SU-DHL-6 (cell line): ENCODE results near the gene CTNND2.

ENCODE experiments used
- H2AFZ ChIP-seq: fragments of 200-600 bp; sonication (generic); 2 replicates; pipeline ENCODE4 v1.6.1; 2014; ENCODE audit warnings: low read depth, mild to moderate bottlenecking, moderate library complexity, mixed read lengths, antibody characterized with exemption, low read length; ENCODE audit not compliant: severe bottlenecking
- H3F3A ChIP-seq: fragments of 200-600 bp; shearing (Covaris generic); 2 replicates; pipeline ENCODE4 v1.6.0; 2016; ENCODE audit warnings: antibody characterized with exemption, mild to moderate bottlenecking; ENCODE audit not compliant: insufficient read depth
- H3K27ac ChIP-seq: fragments of 200-600 bp; sonication (generic); 2 replicates; pipeline ENCODE4 v1.5.1; 2016; ENCODE audit warnings: low read depth, mild to moderate bottlenecking, low read length, moderate library complexity, mixed read lengths
- H3K27me3 ChIP-seq: fragments of 200-600 bp; sonication (generic), shearing (Covaris generic); 2 replicates; pipeline ENCODE4 v1.6.0; 2014; ENCODE audit warnings: mild to moderate bottlenecking, low read length
- H3K36me3 ChIP-seq: fragments of 200-600 bp; sonication (generic); 2 replicates; pipeline ENCODE4 v1.6.1; 2014; ENCODE audit warnings: mild to moderate bottlenecking, low read length, mixed read lengths
- H3K4me2 ChIP-seq: fragments of 300-600, 200-600 bp; shearing (Covaris generic), sonication (generic); 2 replicates; pipeline ENCODE4 v1.6.0; 2014; ENCODE audit warnings: low read length, low read depth, mild to moderate bottlenecking; ENCODE audit not compliant: poor library complexity, severe bottlenecking
- H3K4me3 ChIP-seq: fragments of 200-600 bp; sonication (generic); 2 replicates; pipeline ENCODE4 v1.5.1; 2014; ENCODE audit warnings: antibody characterized with exemption, low read length, mild to moderate bottlenecking, mixed read lengths; ENCODE audit not compliant: insufficient read depth, poor library complexity, severe bottlenecking
- H3K79me2 ChIP-seq: fragments of 200-600 bp; sonication (generic); 2 replicates; pipeline ENCODE4 v1.6.1; 2014; ENCODE audit warnings: mild to moderate bottlenecking, low read length, moderate library complexity; ENCODE audit not compliant: insufficient read depth
- H3K9ac ChIP-seq: fragments of 200-600 bp; sonication (generic); 2 replicates; pipeline ENCODE4 v1.7.0; 2014; ENCODE audit warnings: mild to moderate bottlenecking, low read length
- H3K9me2 ChIP-seq: fragments of 200-600 bp; sonication (generic); replicated peaks from 2 replicates; pipeline ENCODE4 v1.6.1; 2014; ENCODE audit warnings: low read length; ENCODE audit not compliant: insufficient read depth
- H3K9me3 ChIP-seq: fragments of 200-600 bp; sonication (generic); 2 replicates; pipeline ENCODE4 v1.6.1; 2014; ENCODE audit warnings: low read length, mixed read lengths; ENCODE audit not compliant: insufficient read depth
- H4K20me1 ChIP-seq: fragments of 200-600 bp; sonication (generic); 2 replicates; pipeline ENCODE4 v1.6.1; 2014; ENCODE audit warnings: low read depth, mild to moderate bottlenecking, antibody characterized with exemption, low read length, moderate library complexity, mixed read lengths
- EZH2phosphoT487 ChIP-seq: fragments of 200-600 bp; sonication (generic), shearing (Covaris generic); conservative IDR thresholded peaks from 2 replicates; pipeline ENCODE4 v1.6.1; 2018; ENCODE audit warnings: mild to moderate bottlenecking, antibody characterized with exemption, low read length, moderate library complexity, mixed read lengths
- TF ChIP-seq, protein P1 (sequence below): fragments of 200-600 bp; sonication (generic); IDR thresholded peaks from one replicate; pipeline ENCODE4 v1.5.1; 2017; ENCODE audit warnings: antibody characterized with exemption, mild to moderate bottlenecking, low read length, moderate library complexity; ENCODE audit not compliant: insufficient read depth, poor library complexity, severe bottlenecking

CTNND2 gene

DNA sequence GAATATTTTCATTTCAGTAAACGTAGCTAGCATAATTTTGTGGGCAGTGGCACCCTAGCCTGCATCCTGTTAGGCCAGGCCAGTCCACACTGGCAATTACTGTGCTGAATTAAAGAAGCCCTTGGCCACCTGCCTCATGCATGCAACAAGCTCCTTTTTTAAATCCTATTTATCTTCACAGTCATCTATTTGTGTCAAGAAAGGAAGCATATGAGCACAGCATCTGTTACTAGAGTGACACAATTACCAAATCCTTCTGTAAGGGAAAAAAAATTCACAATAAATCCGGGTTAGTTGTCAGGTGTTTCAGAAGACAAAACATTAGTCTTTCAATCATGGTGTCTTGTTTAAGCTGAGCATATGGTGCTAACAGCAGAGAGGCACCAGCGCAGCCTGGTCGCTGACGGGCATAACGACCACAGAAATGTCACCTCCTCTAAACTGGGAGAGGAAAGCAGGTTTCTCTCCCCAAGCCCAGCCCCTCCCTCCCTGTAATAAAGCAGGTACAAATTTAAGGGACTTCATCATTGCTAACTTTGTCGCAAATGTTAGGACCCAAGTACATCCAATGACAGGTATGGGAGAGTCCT lies 520.6 kb downstream of the CTNND2 start:
- Histone ChIP-seq H3K36me3 (no peaks in the 10 kb centered on the region), H3F3A (no peaks in the 10 kb centered on the region), H4K20me1 (no peaks in the 10 kb centered on the region), H3K9ac (no peak overlapping the region), H3K27me3 (no peaks in the 10 kb centered on the region), H3K4me2 (no peak overlapping the region), H2AFZ (no peak overlapping the region), H3K9me3 (no peaks in the 10 kb centered on the region), H3K27ac (no peak overlapping the region), H3K4me3 (no peak overlapping the region), H3K79me2 (no peaks in the 10 kb centered on the region), H3K9me2 (no peaks in the 10 kb centered on the region)
- TF ChIP-seq, protein P1, sequence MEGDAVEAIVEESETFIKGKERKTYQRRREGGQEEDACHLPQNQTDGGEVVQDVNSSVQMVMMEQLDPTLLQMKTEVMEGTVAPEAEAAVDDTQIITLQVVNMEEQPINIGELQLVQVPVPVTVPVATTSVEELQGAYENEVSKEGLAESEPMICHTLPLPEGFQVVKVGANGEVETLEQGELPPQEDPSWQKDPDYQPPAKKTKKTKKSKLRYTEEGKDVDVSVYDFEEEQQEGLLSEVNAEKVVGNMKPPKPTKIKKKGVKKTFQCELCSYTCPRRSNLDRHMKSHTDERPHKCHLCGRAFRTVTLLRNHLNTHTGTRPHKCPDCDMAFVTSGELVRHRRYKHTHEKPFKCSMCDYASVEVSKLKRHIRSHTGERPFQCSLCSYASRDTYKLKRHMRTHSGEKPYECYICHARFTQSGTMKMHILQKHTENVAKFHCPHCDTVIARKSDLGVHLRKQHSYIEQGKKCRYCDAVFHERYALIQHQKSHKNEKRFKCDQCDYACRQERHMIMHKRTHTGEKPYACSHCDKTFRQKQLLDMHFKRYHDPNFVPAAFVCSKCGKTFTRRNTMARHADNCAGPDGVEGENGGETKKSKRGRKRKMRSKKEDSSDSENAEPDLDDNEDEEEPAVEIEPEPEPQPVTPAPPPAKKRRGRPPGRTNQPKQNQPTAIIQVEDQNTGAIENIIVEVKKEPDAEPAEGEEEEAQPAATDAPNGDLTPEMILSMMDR = no peak
- TF ChIP-seq EZH2phosphoT487 = no peak

DNA sequence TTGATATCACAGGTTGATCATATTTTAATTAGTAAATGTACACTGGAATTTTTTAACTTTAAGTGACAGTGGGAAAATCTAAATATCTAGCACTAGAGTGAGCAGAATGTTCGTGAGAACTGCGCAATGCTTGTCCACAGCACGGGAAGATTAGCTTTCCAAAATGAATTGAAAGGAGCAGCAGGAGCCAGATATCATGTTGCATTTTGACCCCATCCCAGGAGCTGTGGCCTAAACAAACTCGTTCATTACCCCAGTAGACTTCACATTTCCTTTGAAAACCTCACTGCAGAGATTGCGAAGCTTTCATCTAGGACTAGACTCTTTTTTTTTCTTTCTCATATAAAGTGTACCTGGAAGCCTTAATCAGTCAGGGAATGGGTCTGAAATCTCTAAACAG lies 525.8 kb downstream of the CTNND2 start:
- Histone ChIP-seq H3K4me2 (no peak overlapping the region), H3K4me3 (no peak overlapping the region), H4K20me1 (no peaks in the 10 kb centered on the region), H3K79me2 (no peaks in the 10 kb centered on the region), H3F3A (no peaks in the 10 kb centered on the region), H3K27me3 (no peaks in the 10 kb centered on the region), H3K36me3 (no peaks in the 10 kb centered on the region), H3K27ac (no peak overlapping the region), H3K9me2 (no peaks in the 10 kb centered on the region), H3K9me3 (no peaks in the 10 kb centered on the region), H2AFZ (no peak overlapping the region), H3K9ac (no peak overlapping the region)
- TF ChIP-seq, protein P1 = no peak
- TF ChIP-seq EZH2phosphoT487 = no peak

DNA sequence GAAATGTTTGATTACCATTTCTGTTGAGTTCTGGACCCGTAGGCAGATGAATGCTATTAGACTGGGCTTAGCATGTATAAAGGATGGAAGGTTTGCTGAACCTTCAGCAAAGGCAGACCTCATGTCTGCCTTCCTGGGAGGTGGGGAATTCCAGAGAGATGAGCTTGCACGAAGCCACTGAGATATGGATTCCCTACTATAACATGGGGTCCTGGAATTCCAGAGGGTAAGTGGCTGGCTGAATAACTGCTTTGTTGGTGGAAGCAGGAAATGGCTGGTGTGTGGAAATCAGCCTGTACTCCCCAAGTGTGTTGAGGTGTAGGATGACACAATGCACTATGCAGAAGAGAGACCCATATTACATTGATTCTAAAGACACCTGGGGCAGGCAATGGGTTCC lies 526.4 kb downstream of the CTNND2 start:
- TF ChIP-seq, protein P1 = no peak
- TF ChIP-seq EZH2phosphoT487 = no peak
- Histone ChIP-seq H3K4me3 (no peak overlapping the region), H3K9me2 (no peaks in the 10 kb centered on the region)

More for the DNA sequence above, 526.4 kb downstream of the CTNND2 start:
- Histone ChIP-seq H3K4me2 (no peak overlapping the region), H3K36me3 (no peaks in the 10 kb centered on the region), H3K27ac (no peak overlapping the region), H3K9me3 (no peaks in the 10 kb centered on the region), H3K27me3 (no peaks in the 10 kb centered on the region), H3K79me2 (no peaks in the 10 kb centered on the region), H3F3A (no peaks in the 10 kb centered on the region), H4K20me1 (no peaks in the 10 kb centered on the region), H3K9ac (no peak overlapping the region), H2AFZ (no peak overlapping the region)
